ENCODE results near the gene BMPR1B.
"Not testable (repeated sequence)": the region's sequence is repeated elsewhere in the genome, so short reads cannot be mapped to it uniquely, and the experiment has no call there.

Gene BMPR1B

DNA sequence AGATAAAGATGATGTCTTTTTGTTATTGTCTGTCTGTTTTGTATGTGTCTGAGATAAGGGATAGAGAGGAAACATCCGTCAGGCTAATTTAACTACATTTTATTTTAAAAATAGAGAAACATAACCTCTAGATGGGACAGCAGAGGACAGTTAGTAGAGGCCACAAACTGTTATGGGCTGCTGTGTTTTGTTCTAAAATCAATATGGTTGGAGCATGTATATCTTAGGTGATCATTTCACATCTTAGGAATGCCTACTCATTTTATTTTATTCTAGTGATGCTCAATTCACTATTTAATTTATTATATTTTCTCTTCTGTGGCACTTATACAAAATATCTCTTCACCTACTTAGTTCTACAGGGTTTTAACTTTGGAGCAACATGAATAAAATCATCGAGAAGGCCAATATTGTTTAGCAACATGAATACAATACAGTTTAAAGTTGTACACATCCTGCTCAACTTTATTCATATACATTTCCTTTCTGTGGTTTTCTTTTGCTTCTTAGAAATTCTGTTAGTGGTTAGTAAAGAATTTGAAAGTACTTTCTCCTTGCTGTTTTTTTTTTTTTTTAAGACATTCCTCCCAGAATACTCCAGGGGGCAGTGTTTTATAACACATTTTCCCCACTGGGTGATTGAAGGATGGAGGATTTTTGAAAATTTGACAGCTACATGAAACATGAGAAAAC is 398.1 kb downstream of the BMPR1B start:
- peak in 1 of 5 experiments; percentile 88 for DNase-seq

DNA sequence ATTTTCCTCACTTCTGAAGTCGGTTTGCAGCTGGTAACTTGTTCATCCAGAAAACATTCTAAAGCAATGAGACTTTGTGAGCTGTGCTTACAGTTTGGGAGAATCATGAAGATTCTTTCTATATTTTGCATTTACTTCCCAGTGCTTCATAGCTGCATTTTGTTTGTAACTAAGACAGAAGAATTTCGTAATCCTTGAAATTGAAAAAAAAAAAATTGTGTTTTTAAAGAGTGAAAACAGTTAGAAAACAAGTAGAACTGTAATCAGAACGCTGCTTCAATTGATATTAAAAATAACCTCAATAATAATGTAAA is 398.7 kb downstream of the BMPR1B start:
- no peak for DNase-seq

DNA sequence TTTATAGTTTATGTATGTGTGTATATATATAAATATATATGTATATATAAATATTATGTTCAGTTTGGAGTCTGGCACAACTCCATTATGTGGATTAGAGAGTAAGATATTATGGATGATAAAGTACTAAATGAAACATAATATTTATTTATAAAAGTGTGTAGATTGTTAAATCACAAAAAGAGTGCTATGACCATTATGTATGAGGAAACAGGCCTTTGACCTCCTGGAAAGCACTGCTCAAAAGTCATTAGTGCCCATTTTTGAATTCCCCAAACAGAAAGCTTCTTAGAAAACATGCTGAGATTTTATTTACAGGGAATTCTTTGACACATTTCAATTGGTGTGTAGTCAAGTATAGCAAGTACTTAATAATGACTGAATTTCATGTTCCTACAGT is 399.8 kb downstream of the BMPR1B start:
- DNase-seq, result no peak

DNA sequence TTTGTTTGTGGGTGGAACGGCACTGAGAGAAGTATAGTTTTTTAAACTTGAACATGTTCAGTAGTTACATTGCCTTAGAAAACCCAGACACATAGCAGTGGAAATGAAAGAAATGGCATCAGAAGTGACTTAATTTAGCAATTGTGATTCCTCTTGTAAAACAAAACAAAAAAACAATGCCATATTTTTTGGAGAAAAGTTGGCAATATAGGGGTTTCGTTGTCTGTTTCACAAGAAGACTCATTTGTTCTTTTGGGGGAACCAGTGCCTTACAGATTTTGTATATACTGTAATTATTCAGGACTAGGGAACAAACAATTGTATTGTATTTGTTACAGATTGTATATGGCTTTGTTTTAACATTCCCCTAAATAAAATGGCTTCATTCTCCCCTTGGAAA is 400.3 kb downstream of the BMPR1B start:
- no peak for DNase-seq

DNA sequence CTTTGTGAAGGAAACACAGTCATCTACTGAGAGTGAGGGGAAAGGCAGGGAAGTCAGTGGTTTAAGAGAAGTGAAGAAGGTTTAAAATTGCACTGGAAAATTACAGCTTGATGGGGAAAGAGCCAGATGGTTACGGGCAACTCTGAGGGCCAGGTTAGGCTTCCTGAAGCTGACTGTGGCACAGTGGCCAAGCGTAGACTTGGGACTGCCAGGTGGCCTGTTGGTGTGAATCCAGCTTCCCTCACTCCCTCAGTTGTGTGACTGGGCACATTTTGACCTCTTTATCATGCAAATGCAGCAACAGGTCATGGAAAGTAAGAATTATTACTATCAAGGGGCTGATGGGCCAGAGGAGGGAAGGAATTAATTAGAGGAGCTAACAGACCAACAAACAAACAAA is 400.9 kb downstream of the BMPR1B start:
- no peak for DNase-seq

DNA sequence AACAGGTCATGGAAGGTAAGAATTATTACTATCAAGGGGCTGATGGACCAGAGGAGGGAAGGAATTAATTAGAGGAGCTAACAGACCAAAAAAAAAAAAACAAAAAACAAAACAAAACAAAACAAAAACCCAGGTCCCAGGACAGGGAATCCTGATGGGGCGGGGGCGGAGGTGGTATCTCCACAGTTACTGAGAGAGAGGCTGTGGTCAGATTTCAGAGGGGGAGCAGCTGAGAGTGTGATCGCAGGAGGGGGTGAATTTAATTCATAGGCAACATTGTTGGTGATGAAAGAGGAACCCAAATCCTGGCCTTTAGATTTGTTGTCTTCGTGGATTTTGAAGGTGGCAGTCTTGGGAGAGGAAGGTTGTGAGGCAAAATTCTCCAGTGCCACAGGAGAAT is 401.6 kb downstream of the BMPR1B start:
- DNase-seq, result no peak

DNA sequence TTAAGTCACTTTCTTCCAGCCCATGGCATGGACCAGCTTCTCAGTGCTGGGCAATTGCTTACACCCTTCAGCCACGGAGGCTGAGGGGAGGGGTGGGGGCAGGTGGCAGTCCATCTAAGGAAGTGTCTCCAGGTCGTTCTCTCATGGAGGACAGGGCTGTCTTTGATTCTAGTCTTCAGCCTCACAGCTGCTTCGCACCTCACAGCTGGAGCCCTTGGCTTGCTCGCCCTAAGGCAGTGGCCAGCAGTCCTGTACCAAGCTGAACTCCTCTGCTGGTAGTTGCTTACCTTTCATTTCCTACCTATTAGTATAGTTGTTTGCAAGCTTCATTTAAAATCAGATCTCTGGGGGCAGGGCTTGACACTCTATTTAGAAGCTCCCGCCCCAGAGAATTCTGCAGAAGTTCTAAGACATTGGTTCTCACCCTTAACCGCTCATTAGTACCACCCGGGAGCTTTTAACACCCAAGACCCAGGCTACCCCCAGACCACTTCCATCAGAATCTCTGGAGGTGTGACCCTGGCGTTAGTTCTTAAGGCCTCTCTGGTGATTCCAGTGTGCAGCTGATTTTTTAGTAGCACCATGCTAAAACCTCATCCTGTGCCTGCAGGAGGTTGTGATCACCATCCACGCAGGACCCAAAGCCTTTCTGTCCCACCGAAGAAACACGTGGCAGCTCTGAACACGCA is 404.2 kb downstream of the BMPR1B start:
- DNase-seq, result no peak

DNA sequence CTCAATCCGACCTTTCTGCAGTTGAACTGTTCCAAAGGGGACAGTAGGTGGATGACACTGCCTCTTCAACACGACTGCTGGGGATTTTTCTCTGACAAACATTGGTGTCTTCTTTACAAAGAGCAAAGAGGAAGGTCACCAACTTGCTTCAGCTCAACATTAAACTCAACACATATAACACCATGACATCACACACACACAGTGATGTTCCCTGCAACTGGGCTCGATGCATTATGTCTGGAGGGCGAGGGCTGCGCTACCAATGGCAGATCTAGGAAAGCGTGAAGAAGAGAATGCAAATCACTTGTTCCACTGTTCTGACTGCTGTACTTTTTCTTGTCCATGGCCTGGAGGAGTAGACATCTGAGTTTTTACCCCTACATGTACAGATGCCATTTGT is 405.1 kb downstream of the BMPR1B start:
- DNase-seq, result no peak

DNA sequence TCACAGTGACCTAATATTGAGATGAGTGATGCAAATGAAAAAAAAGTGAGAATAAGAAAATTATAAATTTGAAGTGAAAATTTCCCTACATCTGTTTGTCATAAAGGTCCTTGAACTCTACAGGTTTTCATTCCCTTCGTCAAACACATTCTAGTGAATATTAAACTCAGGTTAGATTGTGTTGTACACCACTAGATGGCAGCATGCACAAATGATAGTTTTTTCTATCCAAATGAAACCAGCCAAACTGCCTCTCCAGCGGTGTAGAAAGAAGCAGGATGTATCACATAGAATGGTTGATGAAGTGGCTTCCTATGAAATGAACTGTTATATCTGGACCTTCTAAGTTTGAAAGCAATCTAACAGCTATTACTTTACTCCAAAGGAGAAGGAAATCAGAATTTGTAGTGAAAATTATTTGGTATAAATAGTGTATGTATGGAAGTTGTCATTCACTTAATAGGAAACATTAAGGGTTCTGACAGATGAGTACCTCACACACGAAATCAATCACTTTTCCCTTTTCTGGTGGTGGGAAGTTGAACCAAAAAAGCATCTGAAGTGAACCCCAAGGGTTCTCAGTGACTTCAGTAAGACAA is 408.3 kb downstream of the BMPR1B start:
- DNase-seq, result peak in 1 of 5 experiments; percentile 86

DNA sequence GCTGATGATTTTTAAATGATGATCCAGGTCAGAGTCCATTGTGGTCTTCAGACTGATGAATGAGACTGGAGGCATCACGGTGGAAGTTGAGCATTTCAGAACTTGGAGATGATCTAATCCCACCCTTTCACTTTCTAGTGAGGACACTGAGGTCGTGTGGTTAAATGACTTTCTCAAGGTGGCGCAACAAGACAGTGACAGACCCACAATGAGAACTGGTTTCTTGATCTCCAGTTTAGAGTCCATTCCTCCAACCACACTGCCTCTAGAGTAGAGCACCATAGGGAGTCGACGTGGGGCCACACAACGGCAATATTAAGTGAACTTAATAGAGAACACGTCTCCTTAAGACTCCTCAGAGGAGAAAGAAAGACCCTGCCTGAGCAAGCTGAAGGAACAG is 410.1 kb downstream of the BMPR1B start:
- peak in 1 of 5 experiments; percentile 61 for DNase-seq

DNA sequence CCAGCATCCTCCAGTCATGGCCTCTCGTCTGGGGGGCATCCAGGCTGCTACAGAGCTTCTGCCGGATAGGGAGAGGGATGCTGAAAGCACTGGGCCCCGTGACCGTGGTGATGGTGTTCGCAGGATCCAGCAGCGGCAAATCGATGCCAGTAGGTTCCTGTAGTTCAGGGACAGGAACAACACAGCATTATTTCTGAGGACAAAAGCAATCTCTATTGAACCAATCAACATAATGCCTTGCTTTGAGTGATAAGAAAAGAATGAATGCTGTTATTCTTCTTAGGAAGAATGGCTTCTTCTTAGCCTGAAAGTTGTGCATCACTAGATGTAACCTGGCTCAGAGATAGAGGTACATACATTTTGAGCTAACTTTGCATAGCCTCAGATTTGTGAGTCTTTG is 412.4 kb downstream of the BMPR1B start:
- no peak for DNase-seq

DNA sequence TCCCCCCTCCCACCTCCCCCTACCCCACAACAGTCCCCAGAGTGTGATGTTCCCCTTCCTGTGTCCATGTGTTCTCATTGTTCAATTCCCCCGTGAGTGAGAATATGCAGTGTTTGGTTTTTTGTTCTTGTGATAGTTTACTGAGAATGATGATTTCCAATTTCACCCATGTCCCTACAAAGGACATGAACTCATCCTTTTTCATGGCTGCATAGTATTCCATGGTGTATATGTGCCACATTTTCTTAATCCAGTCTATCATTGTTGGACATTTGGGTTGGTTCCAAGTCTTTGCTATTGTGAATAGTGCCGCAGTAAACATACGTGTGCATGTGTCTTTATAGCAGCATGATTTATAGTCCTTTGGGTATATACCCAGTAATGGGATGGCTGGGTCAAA is 413.6 kb downstream of the BMPR1B start:
- DNase-seq, result not testable (repeated sequence)

DNA sequence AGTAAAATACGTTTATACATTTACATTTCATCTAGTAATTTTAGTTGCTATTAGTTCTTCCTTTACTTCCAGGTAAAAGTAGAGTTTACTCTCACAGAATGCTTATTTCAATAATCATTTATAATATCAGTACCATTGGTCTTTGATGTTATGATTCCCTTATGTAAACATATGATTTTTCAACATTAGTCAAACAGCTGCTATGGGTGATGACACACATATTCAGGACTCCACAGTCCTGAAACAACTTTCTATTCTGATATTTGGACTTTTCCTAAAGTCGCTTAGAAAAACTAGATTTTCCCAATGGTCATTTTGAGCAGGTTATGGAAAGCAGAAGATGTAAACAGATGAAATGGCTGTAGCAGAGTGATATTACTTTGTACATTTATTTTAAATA is 421.2 kb downstream of the BMPR1B start:
- DNase-seq, result no peak

DNA sequence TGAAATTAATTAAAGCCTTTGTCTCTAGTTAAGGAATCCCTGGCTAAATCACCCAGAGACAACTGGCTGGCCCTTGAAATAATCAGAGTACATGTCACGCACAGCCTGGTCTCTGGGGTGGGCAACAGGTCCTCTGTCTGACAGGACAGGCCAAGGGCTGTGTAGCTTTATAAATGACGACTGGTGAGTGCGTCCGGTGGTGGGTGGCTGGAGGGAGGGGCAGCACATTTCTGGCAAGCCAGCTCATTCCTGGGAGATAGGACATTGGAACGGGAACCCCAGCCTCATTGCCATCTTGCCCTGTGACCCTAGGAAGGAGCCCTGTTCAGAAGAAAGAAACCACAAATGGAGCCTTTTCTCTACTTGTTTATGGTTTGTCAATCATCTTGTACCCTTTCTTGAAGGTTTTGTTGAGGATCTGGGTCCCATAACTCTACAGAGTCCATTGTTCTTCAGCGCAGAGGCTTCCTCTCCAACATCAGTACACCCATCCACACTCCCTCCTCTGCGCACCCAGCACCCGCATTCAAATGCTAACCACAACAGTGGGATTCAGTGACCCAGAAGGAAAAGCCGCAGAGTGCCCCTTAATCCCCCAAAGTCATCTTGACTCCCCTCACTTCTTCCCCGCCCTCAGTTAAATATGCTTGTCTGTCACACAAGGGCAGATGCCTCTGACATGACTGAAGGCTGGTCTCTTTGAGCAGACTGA is 422.9 kb downstream of the BMPR1B start:
- DNase-seq, result no peak

DNA sequence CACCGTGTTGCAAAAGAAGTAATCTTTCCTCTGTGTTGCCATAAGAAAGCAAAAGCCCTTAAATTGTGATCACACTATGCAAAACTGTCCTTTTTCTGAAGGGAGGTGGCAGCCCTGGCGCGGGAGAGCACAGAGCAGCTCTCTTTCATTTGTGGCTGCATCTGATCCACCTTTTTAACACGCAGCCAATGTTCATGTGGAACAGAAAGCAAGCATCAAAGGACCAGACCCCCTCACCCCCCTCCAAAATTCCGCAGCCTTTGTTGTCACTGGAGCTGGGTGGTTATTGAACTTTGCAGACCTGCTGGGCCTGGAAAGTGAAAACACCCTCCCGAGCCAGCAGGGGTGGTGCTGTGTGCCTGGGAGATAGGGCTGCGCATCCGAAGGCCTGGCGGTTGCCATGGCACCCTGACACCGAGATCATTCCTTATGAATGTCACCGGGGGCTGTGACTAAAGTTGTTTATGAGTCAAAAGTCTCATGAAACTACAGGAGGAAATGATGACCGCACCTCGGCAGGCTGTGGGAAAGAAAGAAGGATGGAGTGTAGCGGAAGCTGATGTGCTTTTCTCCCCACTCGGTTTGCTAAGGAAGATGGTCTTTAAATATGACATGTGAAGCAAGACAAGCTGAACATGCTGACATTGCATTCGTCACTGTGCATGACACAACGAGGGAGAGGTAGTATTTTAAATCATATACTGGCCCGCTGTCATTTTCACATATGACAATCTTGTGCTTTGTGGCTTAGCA is 423.7 kb downstream of the BMPR1B start:
- DNase-seq, result peak in 1 of 5 experiments; percentile 44

DNA sequence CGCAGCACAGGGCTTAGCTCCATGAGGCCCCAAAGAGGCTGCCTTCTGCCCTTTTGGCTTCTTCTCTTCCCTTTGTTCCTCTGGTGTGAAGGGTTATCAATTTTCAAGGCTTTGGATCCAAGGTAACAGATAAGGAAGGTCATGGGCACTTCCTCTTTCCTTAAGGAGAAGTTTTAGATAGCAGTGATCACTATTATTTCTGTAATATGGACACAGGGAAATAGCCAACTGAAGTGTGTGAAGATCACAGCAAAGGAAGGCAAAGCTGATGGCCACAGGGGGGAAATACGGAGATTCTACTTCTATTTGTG is 424.2 kb downstream of the BMPR1B start:
- DNase-seq, result no peak

DNA sequence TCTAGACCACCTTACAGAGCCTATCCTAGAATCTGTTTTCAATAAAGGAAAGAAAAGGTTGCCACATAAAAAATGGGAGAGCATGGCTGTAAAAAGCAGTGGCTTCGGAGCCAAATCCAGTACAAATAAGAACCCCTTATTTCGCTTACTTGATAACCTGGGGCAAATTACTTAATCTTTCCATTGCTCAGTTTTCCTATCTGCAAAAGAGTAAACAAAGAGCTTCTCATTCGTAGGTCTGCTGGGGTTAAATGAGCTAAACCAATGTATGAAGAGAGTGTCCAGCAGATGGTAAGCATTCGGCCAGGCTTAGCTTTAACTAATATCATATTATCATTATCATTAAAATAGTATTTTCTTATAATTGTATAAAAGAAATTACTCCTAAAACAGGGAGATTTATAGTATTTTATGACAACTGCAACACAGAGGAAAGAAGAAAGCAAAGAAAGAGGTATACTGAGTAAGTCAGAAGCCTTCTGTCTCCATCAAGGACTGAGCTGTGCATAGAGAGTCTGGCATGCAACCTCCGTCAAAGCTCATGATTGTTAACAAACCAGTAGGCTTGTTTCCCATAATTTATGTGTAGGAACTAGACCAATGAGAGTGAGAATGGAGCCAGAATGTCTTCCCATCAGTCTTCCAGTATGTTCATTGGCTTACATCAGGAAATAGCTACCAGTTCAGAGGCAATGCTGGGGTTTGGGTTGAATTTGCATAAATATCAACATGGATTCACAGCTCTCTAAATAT is 426.1 kb downstream of the BMPR1B start:
- no peak for DNase-seq

DNA sequence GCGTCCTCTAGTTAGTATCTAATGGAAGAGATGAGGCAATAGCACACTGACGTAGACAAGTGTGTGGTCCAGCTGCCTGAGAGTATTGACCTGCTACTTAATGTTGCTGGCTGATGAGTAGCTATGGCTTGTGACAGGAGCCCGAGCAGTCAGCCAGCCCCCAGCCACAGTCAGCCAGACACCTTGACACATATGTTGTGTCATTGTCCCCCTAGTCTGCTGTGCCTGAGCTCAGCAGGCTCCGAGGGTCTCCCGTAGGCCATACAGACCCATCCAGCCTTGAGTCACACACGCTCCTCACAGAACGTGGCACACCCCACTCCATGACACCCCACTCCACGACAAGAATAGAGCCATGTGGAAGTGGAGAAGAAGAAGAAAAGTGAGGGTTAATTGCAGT is 428.9 kb downstream of the BMPR1B start:
- no peak for DNase-seq

DNA sequence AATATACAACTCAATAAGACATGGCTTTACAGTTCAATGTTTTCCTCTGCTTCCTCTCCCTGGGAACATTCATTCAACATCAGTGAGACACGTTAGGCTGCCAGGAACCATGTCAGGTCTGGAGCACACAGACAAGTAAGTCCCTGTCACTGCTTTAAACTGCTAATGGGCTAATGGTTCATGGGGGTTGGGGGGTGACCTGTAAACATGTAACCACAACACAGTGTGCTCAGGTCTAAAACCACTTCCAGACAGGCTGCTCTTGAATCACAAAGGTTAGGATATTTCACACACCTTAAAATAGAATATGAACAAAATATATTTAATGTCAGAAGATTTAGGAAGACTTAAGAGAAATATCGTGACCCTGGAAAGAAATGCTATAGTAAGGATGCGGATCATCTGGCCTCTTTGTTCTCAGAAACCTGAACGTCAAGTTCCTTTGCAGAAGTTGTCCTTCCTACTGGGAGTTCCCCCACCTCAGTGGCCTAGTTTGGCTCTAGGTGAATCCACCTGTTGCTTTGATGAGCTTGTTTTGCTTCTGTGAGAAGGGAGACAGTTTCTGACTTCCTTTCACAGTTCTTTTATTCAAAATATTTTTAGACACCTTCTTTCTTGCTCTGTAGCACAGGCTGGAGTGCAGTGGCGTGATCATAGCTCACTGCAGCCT is 431.1 kb downstream of the BMPR1B start:
- no peak for DNase-seq

DNA sequence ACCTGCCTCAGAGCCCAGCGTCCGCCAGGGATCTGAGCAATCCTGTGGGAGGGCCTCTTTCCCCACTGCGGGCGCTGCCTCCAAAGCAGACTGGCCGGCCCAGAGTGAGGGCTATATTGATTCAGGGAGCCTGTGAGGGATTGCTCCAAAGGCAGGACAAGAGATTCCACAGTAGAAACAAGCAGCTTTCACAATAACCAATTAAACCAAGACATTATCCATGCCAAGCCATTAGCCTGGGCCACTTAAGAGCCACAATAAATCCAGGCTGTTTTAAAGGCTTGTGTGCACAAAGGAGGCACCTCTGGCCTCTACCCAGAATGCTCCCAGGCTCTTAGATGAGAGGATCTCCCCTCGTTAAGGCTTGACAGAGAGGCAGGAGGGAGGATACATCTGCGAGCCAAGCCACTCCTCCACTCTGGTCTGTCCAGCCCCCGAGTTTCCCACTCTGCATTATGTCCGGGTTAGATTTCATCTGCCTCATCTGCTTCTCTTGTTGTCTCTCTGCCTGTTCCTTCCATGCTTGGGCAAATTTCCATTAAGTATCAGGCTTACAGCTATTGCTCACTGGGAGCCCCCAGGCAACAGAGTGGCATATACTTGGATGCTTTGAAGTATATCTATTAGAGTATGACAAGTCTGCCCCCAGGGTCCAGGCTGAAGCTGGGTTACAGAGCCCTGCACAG is 433.1 kb downstream of the BMPR1B start:
- DNase-seq, result no peak

DNA sequence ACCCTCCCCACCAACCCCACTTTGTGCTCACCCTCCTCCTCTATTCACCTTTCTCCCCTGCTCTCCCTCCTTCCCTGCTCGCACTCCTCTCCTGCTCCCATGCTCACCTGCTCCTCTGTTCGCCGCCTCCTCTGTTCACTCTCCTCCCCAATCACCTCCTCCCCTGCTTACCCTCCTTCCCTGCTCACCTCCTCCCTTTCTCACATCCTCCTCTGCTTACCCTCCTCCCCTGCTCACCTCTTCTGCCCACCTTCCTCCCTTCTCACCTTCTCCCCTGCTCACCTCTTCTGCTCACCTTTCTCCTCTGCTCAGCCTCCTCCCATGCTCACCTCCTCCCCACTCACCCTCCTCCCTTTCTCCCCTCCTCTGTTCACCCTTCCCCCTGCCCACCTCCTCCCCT is 433.8 kb downstream of the BMPR1B start:
- no peak for DNase-seq
